SHP77 (cell line): ENCODE data around the gene ERG.

Source experiments
- DNase-seq, 2 experiments: peaks; one replicate each; lab custom pipeline; 2025; lab: John Stamatoyannopoulos, UW

ERG gene, protein sequence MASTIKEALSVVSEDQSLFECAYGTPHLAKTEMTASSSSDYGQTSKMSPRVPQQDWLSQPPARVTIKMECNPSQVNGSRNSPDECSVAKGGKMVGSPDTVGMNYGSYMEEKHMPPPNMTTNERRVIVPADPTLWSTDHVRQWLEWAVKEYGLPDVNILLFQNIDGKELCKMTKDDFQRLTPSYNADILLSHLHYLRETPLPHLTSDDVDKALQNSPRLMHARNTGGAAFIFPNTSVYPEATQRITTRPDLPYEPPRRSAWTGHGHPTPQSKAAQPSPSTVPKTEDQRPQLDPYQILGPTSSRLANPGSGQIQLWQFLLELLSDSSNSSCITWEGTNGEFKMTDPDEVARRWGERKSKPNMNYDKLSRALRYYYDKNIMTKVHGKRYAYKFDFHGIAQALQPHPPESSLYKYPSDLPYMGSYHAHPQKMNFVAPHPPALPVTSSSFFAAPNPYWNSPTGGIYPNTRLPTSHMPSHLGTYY

DNA sequence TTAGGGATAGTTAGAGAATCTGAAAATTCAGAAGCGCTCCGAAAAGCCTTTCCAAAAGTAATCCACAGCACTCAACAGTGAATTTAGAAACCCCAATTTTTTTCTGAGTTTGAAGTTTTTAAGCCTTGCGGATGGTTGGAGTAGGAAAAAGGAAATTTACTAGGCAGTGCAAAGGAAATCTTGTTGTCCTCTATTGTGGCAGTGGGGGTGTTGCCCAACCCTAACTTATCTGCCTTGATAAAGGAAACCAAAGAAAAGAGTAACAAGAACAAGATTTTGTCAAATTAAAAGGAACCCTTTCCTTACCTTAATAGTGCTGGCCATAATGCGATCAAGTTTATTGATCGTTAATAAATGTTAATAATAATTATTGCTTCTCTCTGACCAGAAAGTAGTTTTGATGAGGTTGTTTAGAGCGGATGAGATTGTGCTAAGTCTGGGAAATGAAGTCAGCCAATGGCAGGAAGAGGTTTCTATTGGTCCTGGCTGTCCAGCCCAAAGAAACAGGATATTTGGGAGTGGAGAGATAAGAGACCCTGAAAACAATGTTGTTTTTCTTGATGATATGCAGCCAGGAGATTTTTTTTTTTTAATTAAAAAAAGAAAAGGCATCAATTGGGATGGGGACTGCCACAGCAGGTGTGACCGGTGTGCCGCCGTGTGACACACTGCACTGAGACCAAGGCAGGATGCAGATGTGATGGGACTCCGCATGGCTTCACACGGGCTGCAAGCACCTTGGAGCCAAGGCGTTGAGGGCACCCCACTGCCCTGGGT, at the start of gene ERG:
ERG (minus strand) TSS at position 421 of the 777 bp plus-strand sequence; CDS start at position 324, 97 bp downstream.
- DNase-seq = no peak

DNA sequence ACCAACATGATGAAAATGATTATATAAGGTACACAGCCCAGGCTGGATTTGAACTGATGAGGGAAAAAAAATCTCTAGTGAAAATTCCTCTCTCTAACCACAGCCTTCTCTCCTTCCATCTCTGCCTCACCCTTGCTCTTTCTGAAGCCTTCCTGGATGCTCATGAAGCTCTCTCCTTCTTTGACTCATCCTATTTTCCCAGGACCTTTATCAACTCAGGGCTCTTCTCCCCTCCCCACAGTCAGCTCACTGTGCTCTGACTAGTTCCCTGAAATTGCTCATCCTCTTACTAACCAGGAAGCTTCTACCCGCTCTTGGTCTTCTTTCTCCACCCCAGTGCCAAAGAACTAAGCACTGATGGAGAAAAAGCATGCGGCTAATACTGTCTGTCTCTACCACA, 46.4 kb upstream of the ERG start:
- no peak for DNase-seq

DNA sequence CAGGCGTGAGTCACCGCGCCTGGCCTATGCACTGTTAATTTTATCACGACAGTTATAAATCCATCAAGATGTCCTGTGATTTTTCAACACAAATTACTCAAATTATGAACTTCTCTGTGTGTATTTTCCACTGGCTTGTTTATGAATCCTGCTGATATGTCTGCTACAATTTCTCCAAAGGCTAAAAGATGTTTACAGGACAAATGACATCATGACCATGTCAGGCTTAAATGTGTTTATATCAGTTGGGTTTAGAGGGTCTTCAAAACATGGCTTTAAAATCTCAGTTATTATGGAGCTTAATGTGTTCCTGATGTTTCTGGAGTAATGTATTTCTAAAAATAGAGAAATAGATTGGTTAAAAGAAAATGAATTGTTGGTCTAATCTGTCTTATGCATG, 44.0 kb upstream of the ERG start:
- no peak for DNase-seq

DNA sequence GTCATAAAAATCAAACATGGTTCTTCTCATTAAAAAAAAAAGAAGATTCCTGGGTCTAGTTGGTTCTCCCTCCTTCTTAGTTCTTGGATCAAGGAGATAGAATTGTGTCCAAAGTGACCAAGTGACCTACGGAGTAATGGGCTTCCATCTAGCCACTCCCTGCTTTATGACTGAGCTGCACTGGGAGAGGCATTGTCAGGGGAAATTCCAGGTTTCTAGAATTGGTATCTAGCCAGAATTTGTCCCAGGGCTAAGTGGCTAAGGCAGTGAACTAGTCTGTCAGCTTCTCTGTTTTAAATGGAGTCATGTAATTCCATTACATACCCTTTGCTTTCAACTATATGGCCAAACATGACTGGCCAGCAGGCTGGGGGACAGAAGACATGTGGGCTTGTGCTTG, 40.1 kb upstream of the ERG start:
- no peak for DNase-seq

GRCh38 chr21:38534591-38534990, 36.3 kb upstream of the ERG start:
- no peak for DNase-seq

DNA sequence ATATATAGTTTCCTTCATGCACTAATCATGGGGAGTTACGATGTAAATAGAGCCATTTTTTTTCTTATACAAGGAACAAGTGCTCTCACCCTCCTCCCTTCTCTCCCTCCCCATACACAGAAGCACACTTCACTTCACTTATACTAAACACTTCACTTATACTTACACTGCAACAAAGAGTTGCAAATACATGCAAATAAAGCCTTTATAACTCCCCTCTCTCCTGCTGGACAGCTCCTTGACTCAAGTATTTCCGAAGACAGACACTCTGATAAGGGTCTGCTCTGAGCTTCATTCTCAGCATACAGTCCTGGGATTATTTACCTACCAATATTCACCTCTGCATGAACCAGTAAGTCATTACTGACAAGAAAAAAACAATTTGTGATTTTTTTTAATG, 35.6 kb upstream of the ERG start:
- DNase-seq = no peak

- no peak for DNase-seq
Measured at GRCh38 chr21:38531591-38531990, 33.3 kb upstream of the ERG start.

GRCh38 chr21:38531039-38531541, 32.8 kb upstream of the ERG start:
- DNase-seq = no peak

GRCh38 chr21:38527737-38528136, 29.5 kb upstream of the ERG start:
- DNase-seq = no peak

DNA sequence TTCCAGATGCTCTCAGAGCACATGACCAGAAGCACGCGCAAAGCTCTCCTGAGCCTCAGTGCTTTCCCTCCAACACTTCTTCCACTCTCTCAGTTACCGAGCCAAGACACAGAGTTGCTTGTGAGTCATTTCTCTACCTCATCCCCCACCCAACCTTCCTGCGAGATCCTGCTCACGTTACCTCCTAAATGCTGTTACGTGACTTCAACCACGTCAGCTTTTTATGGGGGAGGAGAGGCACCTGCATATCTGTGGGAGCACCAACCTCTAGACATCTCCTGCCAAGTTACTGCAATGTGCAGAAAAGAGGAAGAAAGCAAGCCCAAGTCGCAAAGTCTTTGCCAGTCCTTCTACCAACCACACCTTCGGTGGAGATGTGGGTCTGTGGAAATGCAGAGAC, 27.2 kb upstream of the ERG start:
- DNase-seq = no peak

- DNase-seq = no peak
Measured at GRCh38 chr21:38524168-38525153, 26.2 kb upstream of the ERG start.

DNA sequence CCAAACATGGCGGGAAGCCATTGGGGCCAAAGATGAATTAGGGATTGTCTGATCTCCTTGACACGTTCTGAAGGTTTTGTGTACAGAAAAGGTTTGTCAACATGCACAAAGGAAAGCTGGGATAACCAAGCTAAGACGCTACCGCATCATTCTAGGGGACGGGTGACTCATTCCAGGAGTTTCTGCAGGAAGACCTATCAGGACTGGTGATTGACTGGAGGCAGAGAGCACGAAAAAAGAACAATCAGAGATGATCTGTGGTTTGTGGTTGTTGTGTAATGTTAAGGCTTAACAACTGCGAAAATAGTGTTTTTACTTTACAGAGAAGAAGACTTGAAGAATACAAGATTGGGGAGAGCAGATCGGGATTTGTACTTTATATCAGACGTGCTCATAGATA, 22.2 kb upstream of the ERG start:
- no peak for DNase-seq

- no peak for DNase-seq
Measured at GRCh38 chr21:38511662-38512243, 13.5 kb upstream of the ERG start.

DNA sequence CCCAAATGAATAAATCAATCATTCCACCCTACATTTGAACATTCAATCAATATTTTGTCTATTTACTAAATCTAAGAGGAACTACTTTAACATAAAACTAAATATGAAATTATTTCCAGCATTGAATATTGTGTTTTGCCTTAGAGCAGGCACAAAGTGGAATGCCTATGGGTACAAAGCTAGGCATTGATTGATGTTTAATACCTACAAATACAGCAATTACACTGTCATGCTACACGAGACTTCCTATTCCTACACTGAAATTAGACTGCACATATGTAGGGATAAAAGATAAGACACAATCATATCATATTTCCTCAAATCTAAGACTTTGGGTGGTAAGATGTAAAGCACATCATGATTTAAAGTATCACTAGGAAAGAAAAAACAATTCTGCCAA, 12.9 kb upstream of the ERG start:
- no peak for DNase-seq

DNA sequence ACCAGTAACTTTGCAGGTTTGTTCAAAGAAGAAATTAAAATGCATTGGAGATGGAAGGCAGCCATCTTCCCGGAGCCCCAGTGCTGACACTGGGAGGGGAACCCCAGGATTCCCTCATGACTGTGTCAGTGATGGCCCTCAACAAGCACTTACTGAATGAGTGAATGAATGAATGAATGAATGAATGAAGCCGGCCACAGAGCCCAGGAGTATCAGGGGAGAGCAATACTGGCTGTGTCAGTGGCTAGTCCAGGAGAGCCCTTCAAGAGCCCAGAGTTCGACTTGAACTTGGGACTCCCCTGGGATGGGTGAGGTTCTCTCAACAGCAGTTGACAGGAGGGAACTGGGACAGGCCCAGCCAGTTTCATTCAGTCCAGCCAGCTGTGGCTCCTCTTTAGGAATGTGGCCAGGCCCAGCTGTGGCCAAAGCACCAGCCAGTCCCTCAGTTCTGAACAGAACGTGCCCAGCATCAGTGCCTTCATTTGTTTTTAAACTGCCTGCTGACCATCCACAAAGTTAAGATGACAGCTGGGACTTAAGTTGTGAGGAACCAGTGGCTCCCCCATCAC, 9.2 kb upstream of the ERG start:
- DNase-seq = no peak

DNA sequence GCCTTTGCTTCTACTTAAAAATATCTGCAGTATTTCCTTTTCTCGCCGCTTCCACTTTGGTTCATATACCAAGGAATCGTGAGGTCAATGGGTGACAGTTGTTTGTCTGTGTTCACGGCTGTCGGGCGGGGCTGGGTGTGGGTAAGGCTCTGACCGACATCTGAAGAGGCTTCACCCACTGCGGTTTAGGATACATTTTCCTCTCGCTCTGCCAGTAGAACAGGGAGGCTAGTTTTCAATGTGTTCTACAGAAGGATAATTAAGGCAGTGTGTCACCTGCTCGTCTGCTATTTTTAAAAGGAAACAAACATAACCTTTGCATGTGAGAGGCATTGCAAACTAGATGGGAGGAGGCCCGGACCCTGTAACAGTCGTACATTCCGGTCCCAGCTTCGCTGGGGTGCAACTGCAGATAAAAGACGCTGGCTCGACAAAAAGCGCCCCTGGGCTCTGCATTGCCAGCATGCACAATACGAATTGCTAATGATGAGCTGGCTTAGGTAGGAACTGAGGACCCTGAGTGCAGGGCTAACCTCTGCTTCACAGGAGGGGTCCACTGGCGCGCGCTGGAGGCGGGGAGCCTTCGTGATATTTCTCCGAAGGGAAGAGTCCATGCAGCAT, 8.5 kb upstream of the ERG start:
- peak; percentile 77 to 91 for DNase-seq

DNA sequence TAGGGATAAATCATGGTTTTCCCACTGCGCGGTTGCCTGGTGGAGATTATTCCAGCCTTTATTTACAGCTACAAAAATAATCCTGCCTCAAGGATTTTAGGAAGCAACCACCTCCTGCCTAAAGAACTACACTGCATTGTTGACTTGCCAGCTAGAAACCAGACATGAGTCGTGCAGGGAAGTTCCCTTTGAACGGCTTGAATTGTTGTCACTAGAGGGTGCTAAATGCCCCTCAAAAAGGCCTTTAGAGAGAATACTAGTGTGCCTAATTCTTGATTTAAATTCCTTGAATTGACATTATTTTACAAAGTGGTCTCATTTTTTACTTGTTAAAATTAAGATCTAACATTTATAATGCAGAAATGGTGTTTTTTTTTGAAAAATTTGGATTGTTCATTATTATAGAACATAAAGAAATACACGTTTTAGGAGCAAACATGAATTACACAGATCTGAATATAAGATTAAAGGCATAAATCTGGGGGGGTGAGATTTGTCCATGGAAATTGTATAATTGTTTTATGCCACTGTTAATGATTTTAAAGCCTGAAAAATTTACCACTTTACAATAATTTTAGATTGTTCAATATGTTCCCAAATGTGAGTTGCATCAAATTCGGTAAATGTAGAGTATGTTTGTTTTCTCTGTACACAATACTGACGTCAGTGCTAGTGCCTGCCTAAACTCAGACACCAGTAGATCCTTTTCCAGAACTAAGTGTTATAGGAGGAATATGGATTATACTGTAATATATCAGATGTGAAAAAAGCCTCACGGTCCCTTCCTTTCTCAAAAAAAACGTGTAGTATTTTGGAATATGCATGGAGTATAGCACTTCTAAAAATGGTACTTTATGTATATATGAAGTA, 7.6 kb upstream of the ERG start:
- peak; percentile 82 for DNase-seq

GRCh38 chr21:38504066-38504465, 5.8 kb upstream of the ERG start:
- no peak for DNase-seq

GRCh38 chr21:38503583-38503982, 5.3 kb upstream of the ERG start:
- DNase-seq = no peak

- DNase-seq = no peak
Measured at GRCh38 chr21:38500073-38500472, 1.8 kb upstream of the ERG start.
